Frontal cortex (tissue), 4 donors: ENCODE measurements around the gene BUB1. TPM values are rescaled to one million over a fixed set of nuclear protein-coding genes. Genes with fewer than 3 reads are reported as not detected.
"Not testable (repeated sequence)": the region's sequence is repeated elsewhere in the genome, so short reads cannot be mapped to it uniquely, and the experiment has no call there.

ENCODE experiments used
- DNase-seq, 2 donors: peaks; one replicate each; pipeline ENCODE4 v3.0.0; 2012; ENCODE audit warnings: low spot score in 2 of 2
- FAIRE-seq: peaks from 2 replicates; lab custom pipeline; 2012; peaks lifted over from hg19 to GRCh38; lab: Jason Lieb, UNC
- total RNA-seq: library from RNA; depleted of rRNA; stranded (reverse); fragments of >200 nt; gene quantifications from one replicate; pipeline ENCODE4 v1.2.3, GENCODE V29; 2014
- donor health status: control.
- donor health status: control.
- donor health status: control.

Gene BUB1
- total RNA-seq, 1 donor from 2014 or later = 6.9 TPM

DNA sequence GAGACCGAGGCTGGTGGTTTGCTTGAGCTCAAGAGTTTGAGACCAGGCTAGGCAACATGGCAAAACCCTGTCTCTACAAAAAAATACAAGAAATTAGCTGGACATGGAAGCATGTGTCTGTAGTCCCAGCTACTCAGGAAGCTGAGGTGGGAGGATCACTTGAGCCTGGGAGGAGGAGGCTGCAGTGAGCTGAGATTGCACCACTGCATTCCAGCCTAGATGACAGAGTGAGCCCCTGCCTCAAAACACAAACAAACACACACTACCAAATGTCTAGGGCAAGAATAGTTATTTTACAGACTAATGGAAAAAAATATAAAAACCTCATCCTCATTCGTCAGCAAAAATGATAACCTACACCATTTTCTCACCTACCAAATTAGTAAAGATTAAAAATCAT lies 15.3 kb downstream of the BUB1 start:
- FAIRE-seq (no peak), DNase-seq (no peak)

DNA sequence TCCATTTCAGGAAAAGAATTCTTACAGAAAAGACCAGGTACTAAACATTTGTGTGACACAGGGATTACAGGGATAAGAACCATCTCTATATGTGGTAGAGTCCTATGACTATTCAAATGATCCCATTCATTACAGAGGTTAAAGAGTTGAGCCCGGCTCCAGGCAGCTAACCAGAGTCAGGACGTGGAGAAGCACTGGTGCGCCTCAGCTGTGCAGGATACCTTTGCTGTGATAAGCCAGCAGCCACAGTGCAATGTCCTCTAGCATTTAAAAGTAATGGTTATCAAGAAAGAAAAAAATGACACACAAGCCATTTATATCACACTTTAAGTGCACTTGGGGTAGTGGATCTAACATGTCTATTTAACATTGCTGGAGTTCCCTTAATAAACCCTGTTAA lies 17.3 kb downstream of the BUB1 start:
- no peak for FAIRE-seq
- no peak for DNase-seq

DNA sequence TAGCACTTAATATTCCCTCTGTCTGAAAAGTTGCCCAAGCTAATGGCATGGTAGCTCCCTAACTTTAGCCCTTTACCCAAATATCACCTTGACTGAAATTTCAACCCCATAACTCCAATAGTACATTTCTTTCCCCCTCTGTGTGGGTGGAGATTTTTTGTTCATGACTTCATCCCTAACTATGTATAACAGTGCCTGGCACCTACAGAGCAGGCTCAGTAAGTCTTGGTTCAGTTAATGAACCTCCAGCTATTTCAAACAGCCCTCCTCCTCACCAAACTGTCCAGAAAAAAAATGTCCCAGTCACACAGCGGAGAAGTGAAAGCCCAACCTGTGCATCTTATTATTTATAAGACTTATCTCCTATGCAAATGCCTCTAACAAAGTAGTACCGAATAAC lies 18.6 kb downstream of the BUB1 start:
- no peak for DNase-seq
- no peak for FAIRE-seq

- FAIRE-seq (no peak), DNase-seq (no peak)
These were observed 20.0 kb downstream of the BUB1 start for GRCh38 chr2:110657724-110658305.

- FAIRE-seq (no peak), DNase-seq (no peak)
These were observed 22.2 kb downstream of the BUB1 start for GRCh38 chr2:110655701-110656100.

DNA sequence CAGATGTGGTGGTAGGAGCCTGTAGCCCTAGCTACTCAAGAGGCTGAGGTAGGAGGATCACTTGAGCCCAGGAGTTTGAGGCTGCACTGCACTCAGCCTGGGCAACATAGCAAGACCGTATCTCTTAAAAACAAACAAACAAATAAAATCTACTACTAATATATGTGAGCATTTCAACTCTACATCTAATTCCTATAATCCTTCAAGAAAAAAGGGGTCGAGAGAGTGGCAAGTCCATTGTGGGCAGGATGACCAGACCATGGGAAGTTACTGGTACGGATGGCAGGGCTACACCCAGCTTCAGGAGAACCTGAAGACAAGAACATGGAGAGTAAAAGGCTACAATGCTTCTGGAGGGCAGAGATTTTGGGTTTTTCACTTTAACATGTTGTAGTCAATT lies 24.0 kb downstream of the BUB1 start:
- no peak for FAIRE-seq
- no peak for DNase-seq

DNA sequence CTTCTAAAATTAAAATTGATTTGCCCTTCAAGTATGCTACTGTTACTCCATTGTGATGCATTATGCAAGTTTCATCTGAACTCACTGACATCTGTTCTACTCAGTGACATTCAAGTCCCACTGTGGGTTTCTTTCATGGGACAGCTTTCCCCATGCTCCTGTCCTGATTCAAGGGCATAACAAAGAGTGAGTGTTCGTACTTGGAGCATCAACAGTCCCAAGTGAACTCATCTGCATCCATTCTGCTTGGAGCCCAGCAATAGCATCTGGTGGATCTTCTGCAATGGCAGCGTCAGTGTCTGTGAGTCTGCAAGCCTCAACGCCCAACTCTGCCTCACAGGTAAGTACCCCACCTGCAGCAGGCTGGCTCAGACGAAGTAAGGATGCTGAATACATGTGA lies 27.5 kb downstream of the BUB1 start:
- FAIRE-seq = no peak
- DNase-seq = no peak

DNA sequence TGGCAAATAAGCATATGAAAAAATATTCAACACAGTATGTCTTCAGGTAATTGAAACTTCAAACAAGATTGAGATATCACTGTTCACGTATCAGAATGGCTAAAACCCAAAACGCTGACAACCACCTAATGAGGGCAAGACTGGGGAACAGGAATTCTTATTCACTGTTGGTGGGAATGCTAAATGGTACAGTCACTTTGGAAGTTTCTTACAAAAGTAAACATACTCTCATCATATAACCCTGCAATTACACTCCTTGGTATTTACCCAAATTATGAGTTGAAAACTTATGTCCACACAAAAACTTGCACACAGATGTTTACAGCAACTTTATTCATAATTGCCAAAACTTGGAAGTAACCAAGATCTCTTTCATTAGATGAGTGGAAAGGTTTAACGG lies 30.1 kb downstream of the BUB1 start:
- DNase-seq (no peak), FAIRE-seq (no peak)

- FAIRE-seq = no peak
- no peak for DNase-seq
These were observed 32.2 kb downstream of the BUB1 start for GRCh38 chr2:110645616-110646015.

GRCh38 chr2:110644357-110644756 lies 33.5 kb downstream of the BUB1 start:
- DNase-seq (no peak), FAIRE-seq (no peak)

DNA sequence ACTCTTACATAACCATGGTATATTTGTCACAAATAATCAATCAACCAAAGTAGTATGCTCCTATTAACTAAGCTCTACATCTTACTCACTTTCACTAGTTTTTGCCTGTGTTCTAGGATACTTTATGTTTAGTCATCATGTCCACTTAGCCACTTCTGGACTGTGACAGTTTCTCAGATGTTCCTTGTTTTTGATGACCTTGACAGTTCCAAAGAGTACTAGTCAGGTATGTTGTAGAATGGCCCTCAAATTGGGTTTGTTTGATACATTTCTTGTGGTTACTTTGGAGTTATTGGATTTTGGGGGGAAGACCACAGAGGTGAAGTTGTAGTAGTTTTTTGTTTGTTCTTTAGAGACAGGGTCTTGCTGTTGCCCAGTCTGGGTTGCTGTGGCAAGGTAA lies 35.5 kb downstream of the BUB1 start:
- DNase-seq (no peak), FAIRE-seq (no peak)

- FAIRE-seq = no peak
- no peak for DNase-seq
These were observed 37.9 kb downstream of the BUB1 start for GRCh38 chr2:110639972-110640371.

- FAIRE-seq = no peak
- no peak for DNase-seq
These were observed 38.7 kb downstream of the BUB1 start for GRCh38 chr2:110638952-110639695.

DNA sequence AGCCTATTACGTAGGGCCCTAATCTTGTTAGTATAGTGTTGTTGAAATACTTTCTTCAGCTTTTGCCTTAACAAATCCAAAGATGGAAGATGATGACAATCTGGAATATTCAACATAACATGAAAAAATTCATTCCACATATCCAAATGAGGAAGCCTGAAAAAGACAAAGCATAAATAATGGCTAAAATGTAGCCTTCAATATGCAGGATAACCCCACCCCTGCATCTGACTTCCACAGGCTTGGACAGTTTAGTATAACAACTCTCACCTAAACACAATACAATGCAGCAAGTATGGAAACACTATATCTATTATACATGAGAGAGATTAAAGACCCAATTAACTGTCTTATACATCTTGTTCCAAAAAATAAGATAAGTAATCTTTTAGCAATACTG lies 39.9 kb downstream of the BUB1 start:
- FAIRE-seq (no peak), DNase-seq (no peak)

DNA sequence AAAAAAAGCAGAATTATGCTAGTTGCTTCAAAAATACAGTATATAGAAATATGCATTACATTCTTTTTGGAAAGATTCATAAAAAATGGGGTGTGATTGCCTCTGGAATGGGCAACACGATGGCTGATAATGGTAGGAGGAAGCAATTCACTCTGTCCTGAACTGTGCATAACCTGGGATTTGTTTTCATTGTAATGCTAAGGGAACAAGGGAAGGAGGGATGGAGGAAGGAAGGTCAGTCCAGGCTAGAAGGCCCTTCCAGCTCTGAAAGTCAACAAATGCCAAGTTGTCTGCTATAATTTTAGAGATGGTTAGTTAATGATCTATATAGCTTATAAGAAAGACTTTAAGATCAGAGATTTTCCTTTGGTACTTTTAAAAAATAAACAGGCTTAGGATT lies 40.8 kb downstream of the BUB1 start:
- DNase-seq (no peak), FAIRE-seq (no peak)

DNA sequence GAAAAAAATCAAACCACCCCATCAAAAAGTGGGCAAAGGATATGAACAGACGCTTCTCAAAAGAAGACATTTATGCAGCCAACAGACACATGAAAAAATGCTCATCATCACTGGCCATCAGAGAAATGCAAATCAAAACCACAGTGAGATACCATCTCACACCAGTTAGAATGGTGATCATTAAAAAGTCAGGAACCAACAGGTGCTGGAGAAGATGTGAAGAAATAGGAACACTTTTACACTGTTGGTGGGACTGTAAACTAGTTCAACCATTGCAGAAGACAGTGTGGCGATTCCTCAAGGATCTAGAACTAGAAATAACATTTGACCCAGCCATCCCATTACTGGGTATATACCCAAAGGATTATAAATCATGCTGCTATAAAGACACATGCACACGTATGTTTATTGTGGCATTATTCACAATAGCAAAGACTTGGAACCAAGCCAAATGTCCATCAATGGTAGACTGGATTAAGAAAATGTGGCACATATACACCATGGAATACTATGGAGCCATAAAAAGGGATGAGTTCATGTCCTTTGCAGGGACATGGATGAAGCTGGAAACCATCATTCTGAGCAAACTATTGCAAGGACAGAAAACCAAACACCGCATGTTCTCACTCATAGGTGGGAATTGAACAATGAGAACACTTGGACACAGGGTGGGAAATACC lies 41.8 kb downstream of the BUB1 start:
- not testable (repeated sequence) for FAIRE-seq

DNA sequence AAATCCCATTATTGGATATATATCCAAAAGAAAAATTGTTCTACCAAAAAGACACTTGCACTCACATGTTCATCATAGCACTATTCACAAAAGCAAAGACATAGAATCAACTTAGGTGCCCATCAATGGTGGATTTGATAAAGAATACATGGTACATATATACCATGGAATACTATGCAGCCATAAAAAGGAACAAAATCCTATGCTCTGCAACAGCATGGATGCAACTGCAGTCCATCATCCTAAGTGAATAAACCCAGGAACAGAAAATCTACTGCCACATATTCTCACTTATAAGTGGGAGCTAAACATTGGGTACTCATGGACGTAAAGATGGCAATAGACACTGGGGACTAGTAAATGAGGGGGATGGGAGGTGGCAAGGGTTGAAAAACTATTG lies 50.5 kb downstream of the BUB1 start:
- DNase-seq, FAIRE-seq: not testable (repeated sequence)

More for the DNA sequence above, 41.8 kb downstream of the BUB1 start:
- DNase-seq = not testable (repeated sequence)

DNA sequence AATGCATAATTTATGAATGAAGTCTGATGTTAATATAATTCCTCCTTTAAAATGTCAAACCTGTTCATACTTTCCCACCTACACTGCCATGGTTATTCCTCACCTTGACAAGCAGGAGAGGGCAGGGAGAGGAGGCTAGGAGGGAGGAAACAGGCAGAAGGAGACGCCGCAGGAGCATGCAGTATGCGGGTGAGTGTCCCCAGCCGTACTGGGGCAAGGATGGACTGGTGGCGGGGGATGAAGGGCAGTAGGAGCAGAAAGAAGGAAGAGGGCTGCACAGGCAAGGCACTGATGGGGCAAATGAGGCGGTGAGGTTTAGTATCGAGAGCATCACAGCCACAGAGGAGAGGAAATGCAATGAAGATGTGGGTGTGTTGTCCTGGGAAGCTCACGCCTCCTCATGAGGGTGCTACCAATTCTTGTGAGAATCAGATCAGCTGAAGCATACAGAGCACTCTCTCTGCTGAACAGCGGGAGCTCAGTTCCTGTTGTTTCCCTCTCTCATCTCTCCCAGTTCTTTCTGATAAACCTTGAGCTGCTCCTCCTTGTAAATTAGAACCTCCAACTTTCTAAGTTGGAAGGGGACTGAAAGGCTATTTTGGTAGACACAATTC lies 58.4 kb downstream of the BUB1 start:
- DNase-seq, FAIRE-seq: not testable (repeated sequence)

DNA sequence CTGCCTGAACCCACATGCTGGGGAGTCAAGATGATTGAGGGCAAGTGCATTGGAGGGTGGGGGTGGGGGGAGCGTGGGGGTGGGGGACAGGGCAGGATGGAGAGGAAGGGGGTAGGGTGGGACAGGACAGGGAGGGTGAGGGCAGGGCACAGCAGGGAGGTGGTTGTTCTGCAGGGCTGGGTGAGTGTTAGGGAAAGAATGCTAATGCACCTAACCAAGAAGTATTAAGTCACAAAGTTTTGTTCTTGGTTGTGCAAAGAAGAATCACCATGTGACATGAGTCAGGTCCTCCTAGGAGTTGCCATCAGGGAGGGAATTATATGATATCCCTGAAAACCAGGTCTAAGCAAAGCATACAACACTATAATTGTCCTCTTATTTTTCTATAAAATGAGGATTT lies 63.9 kb downstream of the BUB1 start:
- DNase-seq, FAIRE-seq: not testable (repeated sequence)

- FAIRE-seq, DNase-seq: not testable (repeated sequence)
These were observed 67.1 kb downstream of the BUB1 start for GRCh38 chr2:110610613-110611250.
